NB4 (cell line): ENCODE results near the gene CCDC15.
A peak's percentile ranks its signal among the peaks of the same experiment; 100 is the strongest.

Experiments
- DNase-seq: peaks from one replicate; pipeline ENCODE4 v3.0.0; 2010; ENCODE audit warnings: low read depth
- H3K4me3 ChIP-seq: one replicate; pipeline ENCODE4 v1.5.1; 2011; ENCODE audit warnings: mild to moderate bottlenecking, low read depth, low read length, moderate library complexity
- CTCF ChIP-seq: IDR thresholded peaks from one replicate; pipeline ENCODE4 v1.5.1; 2012; ENCODE audit warnings: low read depth, low read length
- MAX ChIP-seq: IDR thresholded peaks from 2 replicates; pipeline ENCODE4 v1.6.1; 2011; ENCODE audit warnings: low read depth, low read length
- MYC ChIP-seq: IDR thresholded peaks from 2 replicates; pipeline ENCODE4 v1.6.1; 2011; ENCODE audit warnings: low read depth, low read length
- POLR2A ChIP-seq: IDR thresholded peaks from 2 replicates; pipeline ENCODE4 v1.6.1; 2011; ENCODE audit warnings: mild to moderate bottlenecking; ENCODE audit not compliant: insufficient read length; ENCODE audit errors: extremely low read depth

Gene CCDC15

DNA sequence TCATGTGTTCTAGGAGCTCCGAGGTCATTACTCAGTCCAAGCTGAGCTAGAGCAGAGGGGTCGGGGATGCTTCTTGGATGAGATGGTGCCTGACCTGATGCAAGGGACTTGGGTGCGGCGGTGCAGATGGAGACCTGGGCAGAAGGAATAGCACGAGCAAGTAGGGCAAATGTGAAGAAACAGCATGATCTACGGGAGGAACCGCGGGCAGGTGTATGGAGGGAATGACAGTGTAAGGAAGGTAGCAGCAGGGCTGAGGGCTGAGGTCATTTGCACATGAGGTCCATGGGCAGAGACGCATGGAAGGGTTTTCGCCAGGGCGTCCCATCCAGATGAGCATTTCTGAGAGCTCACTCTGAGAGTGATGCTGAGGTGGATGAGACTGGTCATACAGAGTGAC lies 124.0 kb downstream of the CCDC15 start:
- DNase-seq: no peak
- no peak for TF ChIP-seq MYC
- TF ChIP-seq CTCF: no peak
- TF ChIP-seq POLR2A: no peak
- TF ChIP-seq MAX: no peak
- no peak overlapping the region for H3K4me3 ChIP-seq

- no peak for TF ChIP-seq CTCF
- TF ChIP-seq POLR2A: no peak
- no peak for TF ChIP-seq MYC
- TF ChIP-seq MAX: no peak
- no peak for DNase-seq
Measured at GRCh38 chr11:125078516-125079140, 124.6 kb downstream of the CCDC15 start.

DNA sequence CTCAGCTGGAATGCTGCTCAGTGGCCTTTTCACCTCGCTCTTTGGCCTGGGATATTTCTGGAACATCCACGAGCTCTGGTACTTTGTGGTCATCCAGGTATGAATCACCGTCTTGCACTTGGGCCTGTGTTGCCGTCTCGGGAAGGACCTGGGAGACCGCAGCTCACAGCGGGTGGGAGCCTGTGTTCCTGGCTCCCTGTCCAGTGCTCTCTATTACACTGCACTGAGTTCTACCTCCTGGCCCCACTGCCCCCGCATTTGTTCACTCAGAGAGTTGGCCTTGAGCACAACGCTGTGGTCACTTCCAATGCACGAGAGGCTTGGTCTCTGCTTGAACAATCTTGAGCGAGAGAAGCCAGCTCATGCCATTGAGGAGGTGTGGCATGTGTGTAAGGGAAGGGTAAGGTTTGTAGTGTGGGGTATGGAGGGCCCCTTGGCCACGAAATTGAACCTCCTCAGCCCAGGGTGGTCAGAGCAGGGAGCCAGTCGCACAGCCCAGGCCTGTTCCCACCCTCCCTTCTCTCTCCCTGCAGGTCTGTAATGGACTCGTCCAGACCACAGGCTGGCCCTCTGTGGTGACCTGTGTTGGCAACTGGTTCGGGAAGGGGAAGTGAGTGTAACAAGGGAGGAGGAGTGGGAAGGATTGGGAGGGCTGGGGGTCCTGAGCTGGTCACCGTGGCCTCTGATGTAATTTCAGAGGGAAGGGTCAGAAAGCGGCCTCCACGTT lies 125.3 kb downstream of the CCDC15 start:
- peak; percentile 77 for DNase-seq
- TF ChIP-seq MAX: no peak
- TF ChIP-seq CTCF: no peak
- no peak for TF ChIP-seq POLR2A
- no peak for TF ChIP-seq MYC
- no peak overlapping the region for H3K4me3 ChIP-seq

More at GRCh38 chr11:125078516-125079140, 124.6 kb downstream of the CCDC15 start:
- H3K4me3 ChIP-seq: no peak overlapping the region

- no peak for DNase-seq
- H3K4me3 ChIP-seq: no peak overlapping the region
- TF ChIP-seq POLR2A (no peak), CTCF (no peak), MYC (no peak), MAX (no peak)
Measured at GRCh38 chr11:125079878-125080530, 126.0 kb downstream of the CCDC15 start.

- H3K4me3 ChIP-seq: no peak overlapping the region
- TF ChIP-seq MAX (no peak), POLR2A (no peak), MYC (no peak), CTCF (no peak)
- DNase-seq: no peak
Measured at GRCh38 chr11:125080531-125080911, 126.5 kb downstream of the CCDC15 start.
